ENCODE results near the gene EDN1.

EDN1 gene

DNA sequence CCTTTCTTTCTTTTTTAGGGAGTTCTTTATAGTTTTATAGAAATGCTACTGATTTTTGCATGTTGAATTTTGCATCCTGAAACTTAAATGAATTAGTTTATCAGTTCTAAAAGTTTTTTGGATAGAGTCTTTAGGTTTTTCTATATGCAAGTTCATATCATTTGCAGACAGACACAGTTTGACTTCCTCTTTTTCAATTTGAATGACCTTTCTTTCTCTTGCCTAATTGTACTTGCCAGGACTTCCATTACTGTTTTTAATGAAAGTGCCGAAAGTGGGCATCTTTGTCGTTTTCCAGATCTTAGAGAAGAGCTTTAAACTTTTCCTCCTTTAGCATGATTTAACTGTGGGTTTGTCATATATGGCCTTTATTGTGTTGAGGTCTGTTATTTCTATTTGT is 21.1 kb upstream of the EDN1 start:
- H3K9me3 ChIP-seq (ENCODE audit: control insufficient read depth, insufficient read depth, low read length): no peaks in the 10 kb centered on the region
- H3K4me3 ChIP-seq (ENCODE audit: low read length): no peak overlapping the region
- no peak overlapping the region for H3K27ac ChIP-seq (ENCODE audit: low read length)
- H3K36me3 ChIP-seq (ENCODE audit: control insufficient read depth, insufficient read depth, low read length): no peaks in the 10 kb centered on the region
- DNase-seq (ENCODE audit: low read depth, low spot score): no peak
- H3K4me1 ChIP-seq (ENCODE audit: control insufficient read depth, insufficient read depth, low read length): no peaks in the 10 kb centered on the region
- WGBS (ENCODE audit: insufficient coverage, insufficient read length): no CpG with 5 or more reads among the region's 2 CpGs
- no peaks in the 10 kb centered on the region for H3K27me3 ChIP-seq (ENCODE audit: control insufficient read depth, insufficient read depth, low read length)

DNA sequence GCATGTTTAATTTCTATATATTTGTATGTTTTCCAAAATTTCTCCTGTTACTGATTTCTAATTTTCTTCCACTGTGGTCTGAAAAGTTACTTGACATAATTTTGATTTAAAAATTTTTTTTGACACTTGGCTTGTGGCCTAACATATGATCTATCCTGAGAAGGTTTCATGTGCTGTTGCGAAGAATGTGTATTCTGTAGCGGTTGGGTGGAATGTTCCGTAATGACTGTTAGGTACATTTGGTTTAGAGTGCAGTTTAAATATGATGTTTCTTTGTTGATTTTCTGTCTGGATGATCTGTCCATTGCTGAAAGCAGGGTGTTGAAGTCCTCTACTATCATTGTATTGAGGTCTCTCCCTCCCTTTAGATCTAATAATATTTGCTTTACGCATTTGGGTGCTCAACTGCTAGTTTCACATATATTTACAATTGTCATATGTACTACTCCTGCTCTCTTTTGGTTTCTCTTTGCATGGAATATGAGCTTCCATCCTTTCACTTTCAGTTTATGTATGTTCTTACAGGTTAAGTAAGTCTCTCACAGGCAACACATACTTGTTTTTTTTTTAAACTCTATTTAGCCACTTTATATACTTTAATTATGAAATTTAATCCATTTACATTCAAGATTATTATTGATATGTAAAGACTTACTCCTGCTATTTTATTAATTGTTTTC is 19.5 kb upstream of the EDN1 start:
- no peak for DNase-seq (ENCODE audit: low read depth, low spot score)
- no peaks in the 10 kb centered on the region for H3K9me3 ChIP-seq (ENCODE audit: control insufficient read depth, insufficient read depth, low read length)
- H3K4me3 ChIP-seq (ENCODE audit: low read length): no peak overlapping the region
- no peak overlapping the region for H3K27ac ChIP-seq (ENCODE audit: low read length)
- H3K36me3 ChIP-seq (ENCODE audit: control insufficient read depth, insufficient read depth, low read length): no peaks in the 10 kb centered on the region
- no peaks in the 10 kb centered on the region for H3K4me1 ChIP-seq (ENCODE audit: control insufficient read depth, insufficient read depth, low read length)
- H3K27me3 ChIP-seq (ENCODE audit: control insufficient read depth, insufficient read depth, low read length): no peaks in the 10 kb centered on the region
- no CpG with 5 or more reads among the region's 4 CpGs for WGBS (ENCODE audit: insufficient coverage, insufficient read length)

DNA sequence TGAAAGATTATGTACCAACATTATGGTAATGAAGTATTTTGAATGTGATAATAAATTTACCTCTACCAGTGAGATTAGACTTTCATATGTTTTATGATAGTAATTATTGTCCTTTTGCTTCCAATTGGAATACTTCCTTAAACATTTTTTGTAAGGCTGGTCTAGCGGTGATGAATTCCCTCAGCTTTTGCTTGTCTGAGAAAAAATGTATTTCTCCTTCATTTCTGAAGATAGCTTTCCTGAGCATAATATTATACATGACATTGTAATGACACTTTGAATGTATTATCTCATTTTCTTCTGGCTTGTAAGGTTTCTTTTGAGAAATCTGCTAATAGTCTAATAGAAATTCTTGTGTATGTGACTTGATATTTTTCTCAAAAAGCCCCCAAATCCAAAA is 18.6 kb upstream of the EDN1 start:
- no peaks in the 10 kb centered on the region for H3K4me1 ChIP-seq (ENCODE audit: control insufficient read depth, insufficient read depth, low read length)
- H3K9me3 ChIP-seq (ENCODE audit: control insufficient read depth, insufficient read depth, low read length): no peaks in the 10 kb centered on the region
- H3K27me3 ChIP-seq (ENCODE audit: control insufficient read depth, insufficient read depth, low read length): no peaks in the 10 kb centered on the region
- DNase-seq (ENCODE audit: low read depth, low spot score): no peak
- WGBS (ENCODE audit: insufficient coverage, insufficient read length): no CpG with 5 or more reads among the region's 1 CpG
- no peak overlapping the region for H3K4me3 ChIP-seq (ENCODE audit: low read length)
- no peaks in the 10 kb centered on the region for H3K36me3 ChIP-seq (ENCODE audit: control insufficient read depth, insufficient read depth, low read length)
- no peak overlapping the region for H3K27ac ChIP-seq (ENCODE audit: low read length)

DNA sequence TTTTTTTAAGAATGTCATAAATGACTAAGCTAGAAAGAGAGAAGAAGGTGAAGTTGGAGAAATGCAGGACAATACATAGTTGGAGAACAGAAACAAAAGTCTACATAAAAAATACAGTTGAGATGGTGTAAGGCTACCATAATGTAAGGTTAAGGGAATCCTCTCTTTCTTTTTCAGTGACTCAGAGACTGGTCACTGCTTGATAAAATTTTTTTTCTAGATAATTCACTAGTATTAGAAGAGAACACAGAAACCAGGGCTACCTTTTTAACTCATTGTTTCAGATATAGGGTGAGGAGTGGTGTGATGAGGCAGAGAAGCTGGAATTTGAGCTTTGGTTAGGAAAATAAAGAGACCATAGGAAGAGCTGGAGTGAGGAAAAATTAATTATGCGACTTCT is 18.2 kb upstream of the EDN1 start:
- no CpG with 5 or more reads among the region's 1 CpG for WGBS (ENCODE audit: insufficient coverage, insufficient read length)
- no peaks in the 10 kb centered on the region for H3K27me3 ChIP-seq (ENCODE audit: control insufficient read depth, insufficient read depth, low read length)

DNA sequence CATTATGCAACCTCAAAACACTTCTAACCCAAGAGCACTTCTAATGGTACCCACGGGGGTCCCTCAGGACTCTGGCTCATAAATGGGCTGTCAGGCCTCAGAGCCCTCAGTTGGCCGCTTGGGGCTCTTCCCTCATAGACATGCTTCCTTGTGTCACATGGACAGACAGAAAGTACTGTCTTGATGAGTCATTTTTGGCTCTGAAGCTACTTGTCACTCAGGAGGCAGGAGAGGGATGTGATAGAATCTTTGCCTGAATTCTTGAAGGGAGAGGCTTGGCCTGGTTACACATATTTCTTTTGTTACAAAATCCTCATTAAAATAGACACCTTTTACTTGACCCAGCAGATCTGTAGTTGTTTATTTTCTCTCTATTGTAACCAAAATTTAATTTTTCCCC is 15.1 kb upstream of the EDN1 start:
- H3K9me3 ChIP-seq (ENCODE audit: control insufficient read depth, insufficient read depth, low read length): no peaks in the 10 kb centered on the region
- H3K27me3 ChIP-seq (ENCODE audit: control insufficient read depth, insufficient read depth, low read length): no peaks in the 10 kb centered on the region
- no peaks in the 10 kb centered on the region for H3K36me3 ChIP-seq (ENCODE audit: control insufficient read depth, insufficient read depth, low read length)
- no CpG with 5 or more reads among the region's 2 CpGs for WGBS (ENCODE audit: insufficient coverage, insufficient read length)
- H3K4me3 ChIP-seq (ENCODE audit: low read length): no peak overlapping the region
- H3K4me1 ChIP-seq (ENCODE audit: control insufficient read depth, insufficient read depth, low read length): no peaks in the 10 kb centered on the region
- DNase-seq (ENCODE audit: low read depth, low spot score): no peak
- H3K27ac ChIP-seq (ENCODE audit: low read length): no peak overlapping the region

More for the DNA sequence above, 18.2 kb upstream of the EDN1 start:
- Histone ChIP-seq H3K9me3 (ENCODE audit: control insufficient read depth, insufficient read depth, low read length) (no peaks in the 10 kb centered on the region), H3K4me1 (ENCODE audit: control insufficient read depth, insufficient read depth, low read length) (no peaks in the 10 kb centered on the region), H3K4me3 (ENCODE audit: low read length) (no peak overlapping the region), H3K36me3 (ENCODE audit: control insufficient read depth, insufficient read depth, low read length) (no peaks in the 10 kb centered on the region), H3K27ac (ENCODE audit: low read length) (no peak overlapping the region)
- no peak for DNase-seq (ENCODE audit: low read depth, low spot score)

DNA sequence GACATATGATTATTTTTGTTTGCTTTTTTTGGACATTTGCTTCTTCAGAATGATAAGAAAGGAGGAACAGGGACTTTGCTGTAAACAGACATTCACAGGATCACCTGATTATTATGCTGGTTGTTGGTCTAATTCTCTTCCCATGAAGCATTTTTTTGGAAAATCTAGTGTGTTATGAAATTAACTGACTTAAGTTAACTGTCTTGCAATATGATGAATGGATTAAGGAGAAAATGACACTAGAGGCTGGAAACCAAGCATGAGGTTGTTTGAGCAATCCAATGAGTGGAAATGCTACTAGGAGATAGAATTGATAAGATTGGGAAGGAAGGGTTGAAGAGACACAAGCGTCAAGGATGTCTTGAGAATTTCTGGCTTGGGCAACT is 13.2 kb upstream of the EDN1 start:
- Histone ChIP-seq H3K4me3 (ENCODE audit: low read length) (no peak overlapping the region), H3K9me3 (ENCODE audit: control insufficient read depth, insufficient read depth, low read length) (no peaks in the 10 kb centered on the region), H3K4me1 (ENCODE audit: control insufficient read depth, insufficient read depth, low read length) (no peaks in the 10 kb centered on the region), H3K27ac (ENCODE audit: low read length) (no peak overlapping the region), H3K36me3 (ENCODE audit: control insufficient read depth, insufficient read depth, low read length) (no peaks in the 10 kb centered on the region), H3K27me3 (ENCODE audit: control insufficient read depth, insufficient read depth, low read length) (no peaks in the 10 kb centered on the region)
- WGBS (ENCODE audit: insufficient coverage, insufficient read length): no CpG with 5 or more reads among the region's 1 CpG
- no peak for DNase-seq (ENCODE audit: low read depth, low spot score)

DNA sequence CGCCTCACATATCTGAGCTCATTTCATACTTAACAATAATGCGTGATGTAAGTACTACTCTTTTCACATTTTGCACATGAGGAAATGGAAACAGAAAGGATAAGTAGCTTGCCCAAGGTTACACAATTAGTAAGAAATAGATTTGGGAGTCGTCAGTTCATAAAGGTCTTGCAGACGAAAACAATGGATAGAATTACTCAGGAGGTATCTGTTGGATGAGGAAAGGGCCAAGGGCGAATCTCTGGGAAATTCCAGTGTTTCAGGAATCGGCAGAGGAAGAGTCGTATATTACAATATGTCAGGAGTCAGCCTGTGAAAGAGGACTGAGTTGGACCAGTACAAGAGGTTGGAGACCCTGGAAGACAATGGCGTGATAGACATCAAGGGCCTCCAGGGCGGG is 12.8 kb upstream of the EDN1 start:
- H3K27ac ChIP-seq (ENCODE audit: low read length): no peak overlapping the region
- H3K36me3 ChIP-seq (ENCODE audit: control insufficient read depth, insufficient read depth, low read length): no peaks in the 10 kb centered on the region
- no peak overlapping the region for H3K4me3 ChIP-seq (ENCODE audit: low read length)
- H3K27me3 ChIP-seq (ENCODE audit: control insufficient read depth, insufficient read depth, low read length): no peaks in the 10 kb centered on the region
- no peak for DNase-seq (ENCODE audit: low read depth, low spot score)
- no peaks in the 10 kb centered on the region for H3K9me3 ChIP-seq (ENCODE audit: control insufficient read depth, insufficient read depth, low read length)
- H3K4me1 ChIP-seq (ENCODE audit: control insufficient read depth, insufficient read depth, low read length): no peaks in the 10 kb centered on the region
- WGBS (ENCODE audit: insufficient coverage, insufficient read length): no CpG with 5 or more reads among the region's 9 CpGs

DNA sequence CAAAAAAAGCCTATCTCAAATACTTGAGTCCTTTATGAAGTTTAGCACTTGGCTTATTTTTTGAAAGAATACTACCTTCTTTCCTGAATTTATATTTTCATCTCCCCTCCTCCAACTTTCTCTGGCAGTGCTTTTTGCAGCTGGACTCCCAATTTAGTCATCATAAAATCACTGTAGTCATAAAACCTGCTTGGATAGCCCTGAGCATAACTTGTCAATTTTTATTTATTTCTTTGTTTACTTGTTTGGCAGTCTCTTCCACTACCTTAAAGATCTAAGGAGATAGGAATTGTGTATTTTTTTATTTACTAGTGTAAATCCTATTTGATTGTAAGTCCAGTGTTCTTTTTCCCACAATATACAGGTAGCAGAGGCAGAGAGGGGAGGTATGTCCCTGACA is 11.2 kb upstream of the EDN1 start:
- no peak for DNase-seq (ENCODE audit: low read depth, low spot score)
- no peaks in the 10 kb centered on the region for H3K4me1 ChIP-seq (ENCODE audit: control insufficient read depth, insufficient read depth, low read length)
- no peak overlapping the region for H3K4me3 ChIP-seq (ENCODE audit: low read length)
- no peaks in the 10 kb centered on the region for H3K27me3 ChIP-seq (ENCODE audit: control insufficient read depth, insufficient read depth, low read length)
- H3K9me3 ChIP-seq (ENCODE audit: control insufficient read depth, insufficient read depth, low read length): no peaks in the 10 kb centered on the region
- no peak overlapping the region for H3K27ac ChIP-seq (ENCODE audit: low read length)
- no peaks in the 10 kb centered on the region for H3K36me3 ChIP-seq (ENCODE audit: control insufficient read depth, insufficient read depth, low read length)

DNA sequence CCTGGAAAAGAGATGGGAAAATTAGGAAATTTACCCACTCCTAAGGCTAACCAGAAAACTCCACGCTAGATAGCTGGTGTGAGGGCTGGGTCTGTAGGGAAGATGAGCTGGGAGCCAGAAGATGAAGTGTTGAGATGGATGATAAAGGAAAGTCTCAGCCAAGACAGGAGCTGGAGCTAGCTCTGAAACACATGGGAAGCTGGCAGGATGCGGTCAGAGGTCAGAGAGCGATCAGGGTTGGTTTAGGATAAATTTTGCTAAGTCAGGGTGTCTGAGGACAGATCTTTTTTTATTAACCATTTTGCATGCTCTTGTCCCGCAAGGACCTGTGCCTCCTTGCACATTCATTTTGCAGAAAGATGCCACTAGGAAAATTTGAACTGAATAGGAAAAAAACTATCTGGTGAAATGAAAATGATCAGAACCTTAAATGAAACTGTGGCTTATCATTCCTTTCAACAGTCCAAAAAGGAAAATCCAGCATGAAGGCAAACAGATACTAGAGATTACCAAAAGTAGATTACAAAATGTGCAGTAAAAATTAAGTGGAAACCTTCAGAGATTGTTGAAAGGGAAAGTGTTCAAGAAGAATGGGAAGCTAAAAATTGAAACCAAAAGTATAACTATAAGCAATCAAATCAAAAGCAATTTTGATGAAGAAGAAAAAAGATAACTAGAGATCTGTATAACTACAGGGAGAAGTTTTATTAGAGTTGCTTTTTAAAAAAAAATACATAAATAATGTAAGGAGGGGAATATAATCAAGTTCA is 10.7 kb upstream of the EDN1 start:
- H3K27ac ChIP-seq (ENCODE audit: low read length): no peak overlapping the region
- H3K9me3 ChIP-seq (ENCODE audit: control insufficient read depth, insufficient read depth, low read length): no peaks in the 10 kb centered on the region
- no peak for DNase-seq (ENCODE audit: low read depth, low spot score)
- H3K4me3 ChIP-seq (ENCODE audit: low read length): no peak overlapping the region
- no peaks in the 10 kb centered on the region for H3K36me3 ChIP-seq (ENCODE audit: control insufficient read depth, insufficient read depth, low read length)
- no peaks in the 10 kb centered on the region for H3K4me1 ChIP-seq (ENCODE audit: control insufficient read depth, insufficient read depth, low read length)
- no CpG with 5 or more reads among the region's 4 CpGs for WGBS (ENCODE audit: insufficient coverage, insufficient read length)
- no peaks in the 10 kb centered on the region for H3K27me3 ChIP-seq (ENCODE audit: control insufficient read depth, insufficient read depth, low read length)

DNA sequence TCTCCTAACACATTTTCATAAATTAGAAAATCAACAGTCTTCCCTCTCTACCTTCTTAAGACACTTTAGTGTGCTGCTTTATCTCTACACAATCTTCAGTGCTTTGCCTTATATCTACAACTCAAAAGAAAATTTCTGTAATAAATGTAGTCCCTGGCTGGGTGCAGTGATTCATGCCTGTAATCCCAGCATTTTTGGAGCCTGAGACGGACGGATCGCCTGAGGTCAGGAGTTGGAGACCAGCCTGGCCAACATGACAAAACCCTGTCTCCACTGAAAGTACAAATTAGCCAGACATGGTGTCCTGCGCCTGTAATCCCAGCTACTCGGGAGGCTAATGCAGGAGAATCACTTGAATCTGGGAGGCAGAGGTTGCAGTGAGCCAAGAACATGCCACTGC is 9.7 kb upstream of the EDN1 start:
- Histone ChIP-seq H3K4me1 (ENCODE audit: control insufficient read depth, insufficient read depth, low read length) (no peaks in the 10 kb centered on the region), H3K9me3 (ENCODE audit: control insufficient read depth, insufficient read depth, low read length) (no peaks in the 10 kb centered on the region), H3K27me3 (ENCODE audit: control insufficient read depth, insufficient read depth, low read length) (no peaks in the 10 kb centered on the region), H3K4me3 (ENCODE audit: low read length) (no peak overlapping the region), H3K36me3 (ENCODE audit: control insufficient read depth, insufficient read depth, low read length) (no peaks in the 10 kb centered on the region), H3K27ac (ENCODE audit: low read length) (no peak overlapping the region)
- no peak for DNase-seq (ENCODE audit: low read depth, low spot score)
- WGBS (ENCODE audit: insufficient coverage, insufficient read length): no CpG with 5 or more reads among the region's 5 CpGs

DNA sequence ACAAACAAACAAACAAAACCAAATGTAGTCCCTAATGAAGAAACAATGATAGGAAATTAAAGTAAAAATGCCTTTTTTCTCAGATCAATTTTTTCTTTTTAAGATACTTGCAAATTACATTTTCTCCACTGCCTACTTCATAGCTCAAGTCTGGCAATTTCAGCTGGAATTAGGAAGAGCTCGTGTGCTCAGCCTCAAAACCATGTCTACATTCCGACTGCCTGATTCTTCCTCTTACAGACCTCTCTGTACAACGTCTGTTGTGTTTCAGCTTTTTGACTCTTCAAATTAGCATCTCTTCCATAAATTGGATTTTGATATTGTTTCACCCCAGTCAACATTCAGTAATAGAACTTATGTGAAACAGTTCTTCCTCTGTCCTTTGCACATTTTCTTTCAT is 9.3 kb upstream of the EDN1 start:
- WGBS (ENCODE audit: insufficient coverage, insufficient read length): no CpG with 5 or more reads among the region's 3 CpGs
- H3K36me3 ChIP-seq (ENCODE audit: control insufficient read depth, insufficient read depth, low read length): no peaks in the 10 kb centered on the region
- H3K27ac ChIP-seq (ENCODE audit: low read length): no peak overlapping the region
- no peaks in the 10 kb centered on the region for H3K9me3 ChIP-seq (ENCODE audit: control insufficient read depth, insufficient read depth, low read length)
- H3K4me3 ChIP-seq (ENCODE audit: low read length): no peak overlapping the region
- no peaks in the 10 kb centered on the region for H3K27me3 ChIP-seq (ENCODE audit: control insufficient read depth, insufficient read depth, low read length)
- no peaks in the 10 kb centered on the region for H3K4me1 ChIP-seq (ENCODE audit: control insufficient read depth, insufficient read depth, low read length)
- DNase-seq (ENCODE audit: low read depth, low spot score): no peak
